ENCODE data around the gene RASL11B.
A peak's percentile ranks its signal among the peaks of the same experiment; 100 is the strongest.

The RASL11B gene

GRCh38 chr4:52869196-52869595 lies 7.1 kb downstream of the RASL11B start:
- no peak for DNase-seq (ENCODE audit: extremely low spot score)
- ChIA-PET POLR2A (no interaction called here), CTCF (no interaction called here)
- TF ChIP-seq LEF1 (IDR thresholded peaks at IDR 0.05; ENCODE audit: borderline replicate concordance) (no peak), ARNT (IDR thresholded peaks at IDR 0.05) (no peak), ZNF384 (IDR thresholded peaks at IDR 0.05) (no peak), PKNOX1 (IDR thresholded peaks at IDR 0.05) (no peak), L3MBTL2 (conservative IDR thresholded peaks at IDR 0.05) (no peak), SP1 (IDR thresholded peaks at IDR 0.05) (no peak), HDGF (IDR thresholded peaks at IDR 0.05; ENCODE audit: borderline replicate concordance) (no peak)

DNA sequence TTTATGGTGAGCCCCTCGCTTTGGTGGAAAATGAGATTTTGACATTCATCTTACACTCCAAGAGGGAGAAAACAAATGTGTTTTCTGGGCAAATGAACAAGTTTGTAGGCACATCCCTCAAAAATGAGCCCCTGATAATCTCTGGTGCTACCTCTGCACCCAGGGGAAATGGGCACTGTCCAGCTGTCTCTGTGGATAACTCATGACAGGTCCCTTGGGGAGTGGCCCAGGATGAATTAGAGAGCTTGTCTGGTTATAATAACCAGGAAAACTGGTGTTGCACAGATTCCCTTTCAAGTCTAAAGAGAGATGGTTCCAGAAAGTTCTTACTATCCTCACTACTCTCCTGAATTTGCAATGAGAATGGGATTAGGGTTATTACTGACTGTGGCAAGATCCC lies 7.5 kb downstream of the RASL11B start:
- POLR2A ChIA-PET = no interaction called here
- TF ChIP-seq BHLHE40 (IDR thresholded peaks at IDR 0.05; ENCODE audit: borderline replicate concordance) = no peak
- TF ChIP-seq PKNOX1 (IDR thresholded peaks at IDR 0.05) = no peak
- no peak for TF ChIP-seq CTBP1 (IDR thresholded peaks at IDR 0.05; ENCODE audit: borderline replicate concordance)
- TF ChIP-seq ZNF384 (IDR thresholded peaks at IDR 0.05) = no peak
- TF ChIP-seq HDGF (IDR thresholded peaks at IDR 0.05; ENCODE audit: borderline replicate concordance) = no peak
- no peak for TF ChIP-seq FOXM1 (IDR thresholded peaks at IDR 0.05; ENCODE audit: borderline replicate concordance)
- no peak for TF ChIP-seq SP1 (IDR thresholded peaks at IDR 0.05)
- TF ChIP-seq NFRKB (IDR thresholded peaks at IDR 0.05) = no peak
- no peak for TF ChIP-seq TARDBP (IDR thresholded peaks at IDR 0.05)
- TF ChIP-seq L3MBTL2 (conservative IDR thresholded peaks at IDR 0.05) = no peak
- TF ChIP-seq FOXA1 (IDR thresholded peaks at IDR 0.05) = no peak
- no peak for TF ChIP-seq LEF1 (IDR thresholded peaks at IDR 0.05; ENCODE audit: borderline replicate concordance)
- TF ChIP-seq ARNT (IDR thresholded peaks at IDR 0.05) = no peak
- DNase-seq (ENCODE audit: extremely low spot score) = no peak
- CTCF ChIA-PET = no interaction called here

- no peak for DNase-seq (ENCODE audit: extremely low spot score)
- POLR2A ChIA-PET = no interaction called here
- CTCF ChIA-PET = no interaction called here
- no peak for TF ChIP-seq ARNT (IDR thresholded peaks at IDR 0.05)
Observed at GRCh38 chr4:52870225-52870624, 8.1 kb downstream of the RASL11B start.

- TF ChIP-seq PKNOX1 (IDR thresholded peaks at IDR 0.05) = 0 out of 2 replicates have a peak, but pooled peaks have one; percentile 3
- TF ChIP-seq FOXM1 (IDR thresholded peaks at IDR 0.05; ENCODE audit: borderline replicate concordance) = no peak
- CTCF ChIA-PET = no interaction called here
- POLR2A ChIA-PET = interaction anchor here (1.5 kb wide), 1 partner anchor 10 kb away, joined by 3 read pairs; no protein-coding TSS in a partner anchor
- DNase-seq (ENCODE audit: extremely low spot score) = no peak
Observed at GRCh38 chr4:52873191-52873590, 11.1 kb downstream of the RASL11B start.

DNA sequence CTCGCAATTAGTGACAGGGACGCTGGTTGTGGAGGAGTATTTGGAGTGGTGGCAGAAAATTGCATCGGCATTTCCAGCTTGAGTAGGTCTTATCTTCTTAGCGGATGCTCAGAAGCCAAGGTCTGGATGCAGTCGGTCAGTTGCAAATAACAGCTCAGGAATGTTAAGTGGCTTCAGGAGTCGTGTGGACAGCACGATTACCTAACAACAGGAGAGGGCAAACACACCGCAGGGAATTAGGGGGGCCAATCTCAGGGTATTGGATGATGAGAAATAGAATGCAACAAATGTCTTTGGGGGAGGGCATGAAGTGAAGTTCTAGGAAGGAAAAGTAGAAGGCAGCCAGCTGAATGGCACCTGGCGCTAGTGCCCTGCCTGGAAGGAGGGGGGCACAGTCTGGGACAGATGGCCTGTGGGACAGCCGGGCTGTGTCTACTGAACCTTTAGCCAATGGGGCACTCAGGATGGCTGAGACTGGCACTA lies 11.8 kb downstream of the RASL11B start:
- ChIA-PET POLR2A (interaction anchor here (1.5 kb wide), 1 partner anchor 11 kb away, joined by 3 read pairs; no protein-coding TSS in a partner anchor), CTCF (no interaction called here)
- no peak for DNase-seq (ENCODE audit: extremely low spot score)

GRCh38 chr4:52874948-52875347 lies 12.8 kb downstream of the RASL11B start:
- no peak for TF ChIP-seq NFRKB (IDR thresholded peaks at IDR 0.05)
- TF ChIP-seq FOXK2 (IDR thresholded peaks at IDR 0.05) = no peak
- no peak for TF ChIP-seq LEF1 (IDR thresholded peaks at IDR 0.05; ENCODE audit: borderline replicate concordance)
- no peak for TF ChIP-seq HDGF (IDR thresholded peaks at IDR 0.05; ENCODE audit: borderline replicate concordance)
- TF ChIP-seq TARDBP (IDR thresholded peaks at IDR 0.05) = no peak
- no peak for TF ChIP-seq ZNF384 (IDR thresholded peaks at IDR 0.05)
- TF ChIP-seq ELF4 (IDR thresholded peaks at IDR 0.05) = no peak
- no peak for TF ChIP-seq PKNOX1 (IDR thresholded peaks at IDR 0.05)
- no peak for DNase-seq (ENCODE audit: extremely low spot score)
- POLR2A ChIA-PET = no interaction called here
- CTCF ChIA-PET = no interaction called here

More for the DNA sequence above, 11.8 kb downstream of the RASL11B start:
- TF ChIP-seq CTBP1 (IDR thresholded peaks at IDR 0.05; ENCODE audit: borderline replicate concordance) (no peak), BHLHE40 (IDR thresholded peaks at IDR 0.05; ENCODE audit: borderline replicate concordance) (no peak), NFRKB (IDR thresholded peaks at IDR 0.05) (no peak), SP1 (IDR thresholded peaks at IDR 0.05) (no peak), FOXK2 (IDR thresholded peaks at IDR 0.05) (no peak), L3MBTL2 (conservative IDR thresholded peaks at IDR 0.05) (no peak), PKNOX1 (IDR thresholded peaks at IDR 0.05) (no peak), ZNF384 (IDR thresholded peaks at IDR 0.05) (no peak), FOXM1 (IDR thresholded peaks at IDR 0.05; ENCODE audit: borderline replicate concordance) (no peak), LEF1 (IDR thresholded peaks at IDR 0.05; ENCODE audit: borderline replicate concordance) (no peak), TARDBP (IDR thresholded peaks at IDR 0.05) (no peak), FOXA1 (IDR thresholded peaks at IDR 0.05) (no peak)
